ENCODE measurements around the gene FHIT.
"Not testable (repeated sequence)": the region's sequence is repeated elsewhere in the genome, so short reads cannot be mapped to it uniquely, and the experiment has no call there.

The FHIT gene

DNA sequence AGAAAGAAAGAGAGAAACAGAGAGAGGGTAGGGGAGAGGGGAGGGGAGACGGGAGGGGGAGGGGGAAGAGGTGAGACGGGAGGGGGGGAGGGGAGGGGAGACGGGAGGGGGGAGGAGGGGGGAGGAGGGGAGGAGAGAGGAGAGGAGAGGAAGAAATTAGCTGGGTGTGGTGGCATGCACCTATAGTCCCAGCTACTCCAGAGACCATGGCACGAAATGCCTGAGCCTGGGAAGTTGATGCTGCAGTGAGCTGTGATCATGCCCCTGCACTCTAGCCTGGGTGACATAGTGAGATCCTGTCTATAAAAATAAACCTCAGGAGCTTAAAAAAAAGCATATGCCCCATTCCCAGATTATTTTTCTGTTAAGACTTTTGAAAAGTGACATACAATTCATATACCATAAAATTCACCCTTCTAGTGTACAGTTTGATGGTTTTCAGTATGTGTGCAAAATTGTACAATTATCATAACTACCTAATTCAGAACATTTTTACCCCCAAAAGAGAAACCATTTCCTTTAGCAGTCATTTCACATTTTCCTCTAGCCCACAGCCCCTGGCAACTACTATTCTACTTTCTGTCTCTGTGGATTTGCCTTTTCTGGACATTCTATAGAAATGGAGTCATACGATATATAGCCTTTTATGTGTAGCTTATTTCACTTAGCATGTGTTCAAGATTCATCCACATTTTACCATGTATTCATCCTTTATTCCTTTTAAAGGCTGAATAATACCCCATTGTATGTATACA lies 699.6 kb downstream of the FHIT start:
- Histone ChIP-seq H2BK120ac (ENCODE audit: low read depth, low read length) (no peak overlapping the region), H3K36me3 (ENCODE audit: control insufficient read depth, insufficient read depth, low read length) (no peaks in the 10 kb centered on the region), H3K9ac (ENCODE audit: low read length) (no peak overlapping the region), H2BK15ac (replicated peaks; ENCODE audit: low read depth) (no peak overlapping the region), H2BK5ac (ENCODE audit: low read length) (no peak overlapping the region), H3K56ac (ENCODE audit: low read length) (no peak overlapping the region), H3K18ac (ENCODE audit: low read length) (no peak overlapping the region), H4K5ac (ENCODE audit: low read length) (no peak overlapping the region), H3K4me3 (ENCODE audit: low read length) (no peak overlapping the region), H4K8ac (ENCODE audit: low read depth, low read length) (no peak overlapping the region), H3K79me1 (ENCODE audit: low read length) (no peaks in the 10 kb centered on the region), H3K79me2 (ENCODE audit: control insufficient read depth, insufficient read depth, low read length) (no peaks in the 10 kb centered on the region), H2AK5ac (ENCODE audit: low read length) (no peak overlapping the region), H3K27me3 (ENCODE audit: insufficient read depth, low read length, poor library complexity) (no peaks in the 10 kb centered on the region), H3K4me1 (ENCODE audit: control insufficient read depth, low read depth, low read length) (no peaks in the 10 kb centered on the region), H3K27ac (ENCODE audit: low read depth, low read length) (no peak overlapping the region), H3K4me2 (ENCODE audit: low read length) (no peak overlapping the region), H3K4ac (ENCODE audit: low read depth, low read length) (no peak overlapping the region), H3K23ac (ENCODE audit: low read length) (no peak overlapping the region)
- no CpG with 5 or more reads among the region's 5 CpGs for WGBS (ENCODE audit: extremely low coverage, insufficient coverage, low lambda C conversion rate)
- DNase-seq, result no peak

GRCh38 chr3:60549863-60550262 lies 701.4 kb downstream of the FHIT start:
- Histone ChIP-seq H3K4me3 (ENCODE audit: low read length) (no peak overlapping the region), H3K23ac (ENCODE audit: low read length) (no peak overlapping the region), H3K27me3 (ENCODE audit: insufficient read depth, low read length, poor library complexity) (no peaks in the 10 kb centered on the region), H3K36me3 (ENCODE audit: control insufficient read depth, insufficient read depth, low read length) (no peaks in the 10 kb centered on the region), H3K4ac (ENCODE audit: low read depth, low read length) (no peak overlapping the region), H3K79me2 (ENCODE audit: control insufficient read depth, insufficient read depth, low read length) (no peaks in the 10 kb centered on the region), H2BK5ac (ENCODE audit: low read length) (no peak overlapping the region), H4K5ac (ENCODE audit: low read length) (no peak overlapping the region), H3K9ac (ENCODE audit: low read length) (no peak overlapping the region), H2BK15ac (replicated peaks; ENCODE audit: low read depth) (no peak overlapping the region), H2AK5ac (ENCODE audit: low read length) (no peak overlapping the region), H3K56ac (ENCODE audit: low read length) (no peak overlapping the region), H3K4me2 (ENCODE audit: low read length) (no peak overlapping the region), H3K27ac (ENCODE audit: low read depth, low read length) (no peak overlapping the region), H3K18ac (ENCODE audit: low read length) (no peak overlapping the region), H4K8ac (ENCODE audit: low read depth, low read length) (no peak overlapping the region), H2BK120ac (ENCODE audit: low read depth, low read length) (no peak overlapping the region), H3K4me1 (ENCODE audit: control insufficient read depth, low read depth, low read length) (no peaks in the 10 kb centered on the region), H3K79me1 (ENCODE audit: low read length) (no peaks in the 10 kb centered on the region)
- no CpG with 5 or more reads among the region's 2 CpGs for WGBS (ENCODE audit: extremely low coverage, insufficient coverage, low lambda C conversion rate)
- DNase-seq, result no peak

- no peak overlapping the region for H3K9ac ChIP-seq (ENCODE audit: low read length)
Measured at GRCh38 chr3:60542995-60543394, 708.3 kb downstream of the FHIT start.

DNA sequence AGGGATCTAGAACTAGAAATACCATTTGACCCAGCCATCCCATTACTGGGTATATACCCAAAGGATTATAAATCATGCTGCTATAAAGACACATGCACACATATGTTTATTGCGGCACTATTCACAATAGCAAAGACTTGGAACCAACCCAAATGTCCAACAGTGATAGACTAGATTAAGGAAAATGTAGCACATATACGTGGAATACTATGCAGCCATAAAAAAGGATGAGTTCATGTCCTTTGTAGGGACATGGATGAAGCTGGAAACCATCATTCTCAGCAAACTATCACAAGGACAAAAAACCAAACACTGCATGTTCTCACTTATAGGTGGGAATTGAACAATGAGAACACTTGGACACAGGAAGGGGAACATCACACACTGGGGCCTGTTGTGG lies 711.9 kb downstream of the FHIT start:
- H2BK120ac ChIP-seq (ENCODE audit: low read depth, low read length); H3K4me3 ChIP-seq (ENCODE audit: low read length); H3K18ac ChIP-seq (ENCODE audit: low read length); DNase-seq; H3K79me2 ChIP-seq (ENCODE audit: control insufficient read depth, insufficient read depth, low read length); H3K4ac ChIP-seq (ENCODE audit: low read depth, low read length); H3K56ac ChIP-seq (ENCODE audit: low read length); H3K79me1 ChIP-seq (ENCODE audit: low read length); H2BK15ac ChIP-seq (replicated peaks; ENCODE audit: low read depth); H4K8ac ChIP-seq (ENCODE audit: low read depth, low read length); H3K4me1 ChIP-seq (ENCODE audit: control insufficient read depth, low read depth, low read length); H3K9ac ChIP-seq (ENCODE audit: low read length); H3K27ac ChIP-seq (ENCODE audit: low read depth, low read length); H4K5ac ChIP-seq (ENCODE audit: low read length); H2BK5ac ChIP-seq (ENCODE audit: low read length); H3K4me2 ChIP-seq (ENCODE audit: low read length); H2AK5ac ChIP-seq (ENCODE audit: low read length); H3K27me3 ChIP-seq (ENCODE audit: insufficient read depth, low read length, poor library complexity); H3K36me3 ChIP-seq (ENCODE audit: control insufficient read depth, insufficient read depth, low read length); H3K23ac ChIP-seq (ENCODE audit: low read length): not testable (repeated sequence)
- no CpG with 5 or more reads among the region's 2 CpGs for WGBS (ENCODE audit: extremely low coverage, insufficient coverage, low lambda C conversion rate)

More at GRCh38 chr3:60542995-60543394, 708.3 kb downstream of the FHIT start:
- no peak overlapping the region for H3K4me3 ChIP-seq (ENCODE audit: low read length)
- DNase-seq, result no peak
- H3K4ac ChIP-seq (ENCODE audit: low read depth, low read length), result no peak overlapping the region
- no peaks in the 10 kb centered on the region for H3K4me1 ChIP-seq (ENCODE audit: control insufficient read depth, low read depth, low read length)
- H3K36me3 ChIP-seq (ENCODE audit: control insufficient read depth, insufficient read depth, low read length), result no peaks in the 10 kb centered on the region
- no peak overlapping the region for H4K5ac ChIP-seq (ENCODE audit: low read length)
- H3K27me3 ChIP-seq (ENCODE audit: insufficient read depth, low read length, poor library complexity), result no peaks in the 10 kb centered on the region
- H3K23ac ChIP-seq (ENCODE audit: low read length), result no peak overlapping the region
- no peak overlapping the region for H2BK5ac ChIP-seq (ENCODE audit: low read length)
- H3K79me1 ChIP-seq (ENCODE audit: low read length), result no peaks in the 10 kb centered on the region
- H4K8ac ChIP-seq (ENCODE audit: low read depth, low read length), result no peak overlapping the region
- no peak overlapping the region for H3K18ac ChIP-seq (ENCODE audit: low read length)
- no CpG with 5 or more reads among the region's 3 CpGs for WGBS (ENCODE audit: extremely low coverage, insufficient coverage, low lambda C conversion rate)
- no peaks in the 10 kb centered on the region for H3K79me2 ChIP-seq (ENCODE audit: control insufficient read depth, insufficient read depth, low read length)
- H2BK120ac ChIP-seq (ENCODE audit: low read depth, low read length), result no peak overlapping the region
- no peak overlapping the region for H3K4me2 ChIP-seq (ENCODE audit: low read length)
- no peak overlapping the region for H3K56ac ChIP-seq (ENCODE audit: low read length)
- H2AK5ac ChIP-seq (ENCODE audit: low read length), result no peak overlapping the region
- H2BK15ac ChIP-seq (replicated peaks; ENCODE audit: low read depth), result no peak overlapping the region
- H3K27ac ChIP-seq (ENCODE audit: low read depth, low read length), result no peak overlapping the region

GRCh38 chr3:60536420-60536819 lies 714.8 kb downstream of the FHIT start:
- H2AK5ac ChIP-seq (ENCODE audit: low read length), result no peak overlapping the region
- no peaks in the 10 kb centered on the region for H3K79me1 ChIP-seq (ENCODE audit: low read length)
- H3K4me1 ChIP-seq (ENCODE audit: control insufficient read depth, low read depth, low read length), result no peaks in the 10 kb centered on the region
- H3K4me3 ChIP-seq (ENCODE audit: low read length), result no peak overlapping the region
- H3K23ac ChIP-seq (ENCODE audit: low read length), result no peak overlapping the region
- H3K18ac ChIP-seq (ENCODE audit: low read length), result no peak overlapping the region
- H2BK15ac ChIP-seq (replicated peaks; ENCODE audit: low read depth), result no peak overlapping the region
- H2BK120ac ChIP-seq (ENCODE audit: low read depth, low read length), result no peak overlapping the region
- H3K9ac ChIP-seq (ENCODE audit: low read length), result no peak overlapping the region
- no peaks in the 10 kb centered on the region for H3K36me3 ChIP-seq (ENCODE audit: control insufficient read depth, insufficient read depth, low read length)
- H3K4ac ChIP-seq (ENCODE audit: low read depth, low read length), result no peak overlapping the region
- no peaks in the 10 kb centered on the region for H3K79me2 ChIP-seq (ENCODE audit: control insufficient read depth, insufficient read depth, low read length)
- H4K5ac ChIP-seq (ENCODE audit: low read length), result no peak overlapping the region
- no peak overlapping the region for H2BK5ac ChIP-seq (ENCODE audit: low read length)
- no peaks in the 10 kb centered on the region for H3K27me3 ChIP-seq (ENCODE audit: insufficient read depth, low read length, poor library complexity)
- DNase-seq, result no peak
- H3K56ac ChIP-seq (ENCODE audit: low read length), result no peak overlapping the region
- no peak overlapping the region for H3K4me2 ChIP-seq (ENCODE audit: low read length)
- no CpG with 5 or more reads among the region's 3 CpGs for WGBS (ENCODE audit: extremely low coverage, insufficient coverage, low lambda C conversion rate)
- peak overlapping the region; percentile 28 for H4K8ac ChIP-seq (ENCODE audit: low read depth, low read length)
- no peak overlapping the region for H3K27ac ChIP-seq (ENCODE audit: low read depth, low read length)

DNA sequence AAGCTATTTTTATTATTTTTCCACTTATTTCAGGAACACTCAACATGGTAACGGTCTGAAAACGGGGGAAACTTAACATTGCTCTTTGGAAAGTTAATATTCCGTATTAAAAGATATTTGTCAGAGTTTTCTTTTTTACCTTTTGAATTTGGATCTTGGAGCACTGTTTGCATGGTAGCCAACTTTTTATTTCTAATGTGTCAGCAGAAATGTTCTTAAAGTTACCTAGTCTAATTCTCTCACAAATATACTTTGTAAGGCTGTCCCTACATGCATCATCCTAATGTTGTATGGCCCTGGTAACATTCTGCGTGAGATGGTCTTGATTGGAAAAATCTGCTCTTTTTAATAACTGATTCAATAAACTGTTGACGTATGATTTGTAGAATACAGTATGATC lies 719.5 kb downstream of the FHIT start:
- H3K4me3 ChIP-seq (ENCODE audit: low read length), result no peak overlapping the region
- H3K4me1 ChIP-seq (ENCODE audit: control insufficient read depth, low read depth, low read length), result no peaks in the 10 kb centered on the region
- H3K23ac ChIP-seq (ENCODE audit: low read length), result no peak overlapping the region
- no peak for DNase-seq
- H2BK5ac ChIP-seq (ENCODE audit: low read length), result no peak overlapping the region
- H3K18ac ChIP-seq (ENCODE audit: low read length), result no peak overlapping the region
- H4K8ac ChIP-seq (ENCODE audit: low read depth, low read length), result no peak overlapping the region
- H3K56ac ChIP-seq (ENCODE audit: low read length), result no peak overlapping the region
- no peak overlapping the region for H2AK5ac ChIP-seq (ENCODE audit: low read length)
- no peak overlapping the region for H3K4me2 ChIP-seq (ENCODE audit: low read length)
- H3K79me1 ChIP-seq (ENCODE audit: low read length), result no peaks in the 10 kb centered on the region
- H3K79me2 ChIP-seq (ENCODE audit: control insufficient read depth, insufficient read depth, low read length), result no peaks in the 10 kb centered on the region
- H4K5ac ChIP-seq (ENCODE audit: low read length), result no peak overlapping the region
- no peak overlapping the region for H3K9ac ChIP-seq (ENCODE audit: low read length)
- H3K4ac ChIP-seq (ENCODE audit: low read depth, low read length), result no peak overlapping the region
- H3K36me3 ChIP-seq (ENCODE audit: control insufficient read depth, insufficient read depth, low read length), result no peaks in the 10 kb centered on the region
- H2BK15ac ChIP-seq (replicated peaks; ENCODE audit: low read depth), result no peak overlapping the region
- no peaks in the 10 kb centered on the region for H3K27me3 ChIP-seq (ENCODE audit: insufficient read depth, low read length, poor library complexity)
- no CpG with 5 or more reads among the region's 5 CpGs for WGBS (ENCODE audit: extremely low coverage, insufficient coverage, low lambda C conversion rate)
- no peak overlapping the region for H2BK120ac ChIP-seq (ENCODE audit: low read depth, low read length)
- H3K27ac ChIP-seq (ENCODE audit: low read depth, low read length), result no peak overlapping the region
